Lower leg skin (tissue), 3 donors: ENCODE data around the gene FUT9.

Experiments used
- CTCF ChIP-seq, 3 donors: fragments of 450-650 bp; IDR thresholded peaks; one replicate each; pipeline ENCODE4 v1.5.1; 2016; ENCODE audit warnings: antibody characterized with exemption in 3 of 3, mild to moderate bottlenecking in 3 of 3, moderate library complexity in 2 of 3
- POLR2A ChIP-seq, 2 donors: fragments of 450-650 bp; IDR thresholded peaks; one replicate each; pipeline ENCODE4 v1.6.1; 2016 to 2017; ENCODE audit warnings: antibody characterized with exemption in 2 of 2, mild to moderate bottlenecking in 1 of 2, moderate library complexity in 1 of 2

DNA sequence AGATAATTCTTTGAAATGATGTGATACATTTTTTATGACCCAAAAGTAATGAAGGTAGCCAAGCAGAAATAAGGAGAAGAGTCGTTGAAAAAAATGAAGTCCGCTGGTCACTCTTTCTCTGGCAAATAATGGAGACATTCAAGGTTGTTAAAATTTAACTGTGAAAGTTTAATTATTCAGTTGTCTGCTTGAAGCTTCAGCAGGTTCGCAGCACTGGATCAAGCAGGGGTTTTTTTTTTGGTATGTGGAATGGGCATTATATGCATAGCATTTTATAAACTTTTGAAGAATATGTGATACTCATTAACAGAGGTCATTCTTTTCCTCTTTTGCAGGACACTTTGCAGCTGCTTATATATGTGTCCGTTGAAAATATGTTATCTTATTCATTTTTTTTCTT, 21.6 kb upstream of the FUT9 start:
- TF ChIP-seq CTCF (IDR thresholded peaks at IDR 0.05), result no peak
- TF ChIP-seq POLR2A (IDR thresholded peaks at IDR 0.05), result no peak
